H1 (cell line): ENCODE data around the gene ADAMTS15. TPM values are rescaled to one million over a fixed set of nuclear protein-coding genes. Genes with fewer than 3 reads are reported as not detected.

Experiments used
- CTCF ChIA-PET: fragments of 300-600 bp; sonication (Branson Sonifier 250); formaldehyde crosslinking; loops from one replicate; lab custom pipeline; 2021; ENCODE audit not compliant: partially characterized antibody; lab: Charles Lee
- POLR2A ChIA-PET: fragments of 300-600 bp; sonication (Branson Sonifier 250); formaldehyde crosslinking; loops from one replicate; lab custom pipeline; 2021; ENCODE audit warnings: inconsistent platforms; ENCODE audit not compliant: partially characterized antibody; lab: Charles Lee
- DNase-seq, 2 experiments: peaks; one replicate each; pipeline versions ENCODE4 v3.0.0 to v3.0.0-alpha.2; 2010 to 2022; ENCODE audit warnings: low spot score in 2 of 2, low read depth in 1 of 2, mixed read lengths in 1 of 2
- FAIRE-seq: peaks from 2 replicates; lab custom pipeline; 2011; peaks lifted over from hg19 to GRCh38; lab: Jason Lieb, UNC
- H2AFZ ChIP-seq: 2 replicates; pipeline ENCODE4 v1.8.1; 2012; ENCODE audit warnings: low read length, inconsistent platforms
- H2AK5ac ChIP-seq: 2 replicates; pipeline ENCODE4 v1.6.1; 2013; ENCODE audit warnings: low read depth, low read length
- H2BK120ac ChIP-seq: replicated peaks from 2 replicates; pipeline ENCODE3; 2013; ENCODE audit warnings: low read depth, low read length, inconsistent platforms
- H2BK12ac ChIP-seq: 2 replicates; pipeline ENCODE4 v1.6.1; 2013; ENCODE audit warnings: low read depth, low read length
- H2BK15ac ChIP-seq: 2 replicates; pipeline ENCODE4 v1.6.1; 2013; ENCODE audit warnings: low read length
- H2BK20ac ChIP-seq: 2 replicates; pipeline ENCODE4 v1.6.1; 2013; ENCODE audit warnings: low read length
- H2BK5ac ChIP-seq: 2 replicates; pipeline ENCODE4 v1.6.1; 2013; ENCODE audit warnings: low read depth, low read length
- H3K14ac ChIP-seq: 2 replicates; pipeline ENCODE4 v1.6.1; 2013; ENCODE audit warnings: inconsistent platforms; ENCODE audit not compliant: insufficient read length
- H3K18ac ChIP-seq: 2 replicates; pipeline ENCODE4 v1.6.1; 2013; ENCODE audit warnings: low read length; ENCODE audit errors: extremely low read depth
- H3K23ac ChIP-seq: 2 replicates; pipeline ENCODE4 v1.6.1; 2013; ENCODE audit warnings: inconsistent platforms; ENCODE audit not compliant: insufficient read length
- H3K23me2 ChIP-seq: 2 replicates; pipeline ENCODE4 v1.6.1; 2013; ENCODE audit warnings: low read depth, low read length
- H3K27ac ChIP-seq: 2 replicates; pipeline ENCODE4 v1.6.1; 2011; ENCODE audit warnings: low read depth, low read length, inconsistent platforms
- H3K27me3 ChIP-seq, 4 experiments: replicated peaks in 1 of 4; 1 replicate in 1 of 4; 2 replicates in 3 of 4; pipeline versions ENCODE4 v1.6.1 to v1.8.1; 2011 to 2013; ENCODE audit warnings: low read length in 3 of 4, mild to moderate bottlenecking in 3 of 4, inconsistent platforms in 2 of 4, mixed read lengths in 2 of 4, moderate library complexity in 1 of 4; ENCODE audit not compliant: control insufficient read depth in 3 of 4, insufficient read depth in 3 of 4; ENCODE audit errors: extremely low read depth in 1 of 4
- H3K36me3 ChIP-seq, 4 experiments: 2 replicates each; pipeline versions ENCODE4 v1.6.1 to v1.8.1; 2011 to 2013; ENCODE audit warnings: mild to moderate bottlenecking in 4 of 4, low read length in 3 of 4, moderate library complexity in 2 of 4, control low read depth in 1 of 4, inconsistent platforms in 1 of 4; ENCODE audit not compliant: insufficient read depth in 4 of 4, control insufficient read depth in 2 of 4
- H3K4ac ChIP-seq: replicated peaks from 2 replicates; pipeline ENCODE3; 2013; ENCODE audit warnings: low read length, low read depth, mixed read lengths, inconsistent platforms; ENCODE audit not compliant: insufficient read length
- H3K4me1 ChIP-seq, 4 experiments: replicated peaks in 1 of 4; 1 replicate in 1 of 4; 2 replicates in 3 of 4; pipeline versions ENCODE4 v1.6.1 to v1.8.1; 2011 to 2013; ENCODE audit warnings: low read length in 3 of 4, inconsistent platforms in 2 of 4, mixed read lengths in 1 of 4; ENCODE audit not compliant: insufficient read depth in 4 of 4, control insufficient read depth in 3 of 4
- H3K4me2 ChIP-seq, 2 experiments: 2 replicates each; pipeline versions ENCODE4 v1.6.1 to v1.8.1; 2011 to 2013; ENCODE audit warnings: low read depth in 2 of 2, low read length in 2 of 2, control low read depth in 1 of 2, inconsistent platforms in 1 of 2, mild to moderate bottlenecking in 1 of 2; ENCODE audit not compliant: insufficient read depth in 1 of 2
- H3K4me3 ChIP-seq, 4 experiments: fragments of 200-600, 300-600 bp in 1 of 4; sonication (generic), shearing (Covaris generic), sonication (Bioruptor Twin) in 1 of 4; 2 replicates each; pipeline versions ENCODE4 v1.5.1 to v1.8.1; 2011 to 2016; ENCODE audit warnings: low read length in 4 of 4, low read depth in 3 of 4, control low read depth in 2 of 4, inconsistent platforms in 2 of 4, mild to moderate bottlenecking in 2 of 4, mixed read lengths in 1 of 4, moderate library complexity in 1 of 4; ENCODE audit not compliant: insufficient read depth in 2 of 4; ENCODE audit errors: extremely low read depth in 1 of 4
- H3K56ac ChIP-seq: replicated peaks from 2 replicates; pipeline ENCODE3; 2013; ENCODE audit warnings: low read depth, mild to moderate bottlenecking, mixed read lengths, low read length, inconsistent platforms; ENCODE audit not compliant: insufficient read length
- H3K79me1 ChIP-seq: 2 replicates; pipeline ENCODE4 v1.6.1; 2013; ENCODE audit warnings: low read depth, low read length, control low read depth
- H3K79me2 ChIP-seq, 2 experiments: 2 replicates each; pipeline versions ENCODE4 v1.6.1 to v1.8.1; 2012 to 2013; ENCODE audit warnings: low read length in 2 of 2, mild to moderate bottlenecking in 2 of 2, inconsistent platforms in 1 of 2; ENCODE audit not compliant: insufficient read depth in 2 of 2, control insufficient read depth in 1 of 2
- H3K9ac ChIP-seq, 4 experiments: replicated peaks in 1 of 4; 1 replicate in 1 of 4; 2 replicates in 3 of 4; pipeline versions ENCODE4 v1.6.1 to v1.8.1; 2011 to 2013; ENCODE audit warnings: low read depth in 3 of 4, low read length in 3 of 4, control low read depth in 2 of 4, mild to moderate bottlenecking in 2 of 4, moderate library complexity in 2 of 4, inconsistent platforms in 1 of 4; ENCODE audit errors: extremely low read depth in 1 of 4
- H3K9me3 ChIP-seq, 2 experiments: 2 replicates each; pipeline versions ENCODE4 v1.6.1 to v1.8.1; 2012 to 2013; ENCODE audit warnings: mild to moderate bottlenecking in 2 of 2, moderate library complexity in 2 of 2, control low read depth in 1 of 2, inconsistent platforms in 1 of 2, low read depth in 1 of 2, low read length in 1 of 2, mixed read lengths in 1 of 2; ENCODE audit not compliant: insufficient read depth in 2 of 2
- H4K20me1 ChIP-seq, 2 experiments: replicated peaks in 1 of 2; 2 replicates each; pipeline versions ENCODE3 to v1.8.1; 2011 to 2013; ENCODE audit warnings: inconsistent platforms in 2 of 2, low read length in 2 of 2, mild to moderate bottlenecking in 1 of 2; ENCODE audit not compliant: insufficient read depth in 2 of 2, control insufficient read depth in 1 of 2
- H4K5ac ChIP-seq: 2 replicates; pipeline ENCODE4 v1.6.1; 2013; ENCODE audit warnings: low read length, low read depth, mixed read lengths, inconsistent platforms; ENCODE audit not compliant: insufficient read length
- H4K8ac ChIP-seq: 2 replicates; pipeline ENCODE4 v1.8.0; 2013; ENCODE audit warnings: mild to moderate bottlenecking, moderate library complexity, low read length, inconsistent platforms; ENCODE audit not compliant: insufficient read depth; ENCODE audit errors: extremely low read depth
- H4K91ac ChIP-seq: replicated peaks from 2 replicates; pipeline ENCODE3; 2013; ENCODE audit warnings: low read length, mixed read lengths, inconsistent platforms; ENCODE audit not compliant: insufficient read length
- CTBP2 ChIP-seq: IDR thresholded peaks from 2 replicates; pipeline ENCODE4 v1.7.0; 2011; ENCODE audit warnings: borderline replicate concordance, mild to moderate bottlenecking, moderate library complexity, mixed read lengths, low read length; ENCODE audit not compliant: insufficient read depth, insufficient read length
- KDM5A ChIP-seq: fragments of 200-600 bp; IDR thresholded peaks from 2 replicates; pipeline ENCODE4 v1.7.1; 2012; ENCODE audit warnings: mild to moderate bottlenecking, low read length, inconsistent platforms, mixed read lengths
- RNF2 ChIP-seq: fragments of 200-900, 300-1000 bp; sonication (generic); IDR thresholded peaks from 2 replicates; pipeline ENCODE4 v1.7.1; 2016; ENCODE audit warnings: borderline replicate concordance, low read depth, mild to moderate bottlenecking, antibody characterized with exemption, low read length; ENCODE audit not compliant: poor library complexity, severe bottlenecking; ENCODE audit errors: missing control alignments
- TAF7 ChIP-seq: optimal IDR thresholded peaks from 2 replicates; pipeline ENCODE3; 2011; ENCODE audit warnings: low read depth, mild to moderate bottlenecking, inconsistent platforms, low read length, moderate library complexity, borderline replicate concordance
- WGBS, 2 experiments: shearing (Covaris generic) in 1 of 2; methylation state at CpG; one replicate each; pipeline versions ENCODE4 v1.1.6 to v1.1.7; 2013 to 2015; ENCODE audit warnings: low lambda C conversion rate in 2 of 2, mixed read lengths in 2 of 2, inconsistent platforms in 1 of 2, low coverage in 1 of 2, missing lambda C conversion rate in 1 of 2; ENCODE audit not compliant: insufficient replicate concordance in 2 of 2, insufficient coverage in 1 of 2, insufficient read length in 1 of 2; ENCODE audit errors: extremely low coverage in 1 of 2, missing lambda C conversion rate in 1 of 2; 5-methylcytosine and 5-hydroxymethylcytosine counted together
- polyA plus RNA-seq, 7 experiments: library from polyadenylated mRNA; depleted of rRNA in 3 of 7; stranded (reverse) in 5 of 7; unstranded in 2 of 7; fragments of >200 nt in 5 of 7; fragments of 200-250 nt in 2 of 7; gene quantifications; 1 replicate in 5 of 7; 2 replicates in 1 of 7; 4 replicates in 1 of 7; pipeline versions ENCODE4 v1.2.1 to v1.2.3, GENCODE V29; 2011 to 2013; ENCODE audit warnings: missing spikeins in 2 of 7, mixed read lengths in 2 of 7
- total RNA-seq: library from RNA; stranded (reverse); fragmentation: NEBNext Ultra II Directional; extraction: Animal tissue kit (Norgen Biotek cat#: 25700); gene quantifications from 2 replicates; pipeline ENCODE4 v1.2.1, GENCODE V29; 2021

Gene ADAMTS15
- total and polyA plus RNA-seq, 2 of the 8 experiments (the other 6 are each of a cell fraction or from before 2014, with no cell fraction given) = 1.7 to 4.7 TPM

DNA sequence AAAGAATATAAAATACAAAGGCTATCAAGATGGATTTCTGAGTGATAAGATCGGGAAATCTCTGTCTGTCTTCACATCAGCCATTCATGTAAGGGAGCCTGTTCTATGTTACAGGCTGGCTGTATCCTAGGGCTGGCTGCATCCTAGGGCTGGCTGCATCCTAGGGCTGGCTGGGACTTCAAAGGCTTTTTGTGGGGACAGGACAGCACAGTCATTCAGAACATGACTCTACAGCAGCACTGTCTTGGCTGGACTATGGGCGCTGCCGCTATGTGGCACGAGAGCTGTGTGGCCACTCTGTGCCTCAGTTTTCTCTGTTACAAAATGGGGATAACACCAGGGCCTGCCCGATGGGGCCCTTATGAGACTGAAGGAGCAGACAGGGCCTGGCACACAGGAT is 30.2 kb upstream of the ADAMTS15 start:
- ChIA-PET CTCF (interaction anchor here (1.0 to 5.9 kb wide), 3 partner anchors 11 to 203 kb away, joined by 3 to 31 read pairs (median 6); partner anchors contain the start of gene ADAMTS8), POLR2A (interaction anchor here (4.5 kb wide), 1 partner anchor 13 kb away, joined by 26 read pairs; no protein-coding TSS in a partner anchor)
- H4K20me1 ChIP-seq = no peaks in the 10 kb centered on the region
- H3K18ac ChIP-seq = no peak overlapping the region
- no peaks in the 10 kb centered on the region; a peak in 1 of 7 replicates for H3K4me1 ChIP-seq
- no peak overlapping the region for H3K27ac ChIP-seq
- no peak overlapping the region for H2BK5ac ChIP-seq
- H4K91ac ChIP-seq = no peak overlapping the region
- no peak overlapping the region for H2BK120ac ChIP-seq
- no peak for FAIRE-seq
- no peak overlapping the region for H3K4me3 ChIP-seq
- H4K5ac ChIP-seq = no peak overlapping the region
- no peak overlapping the region for H2AFZ ChIP-seq
- no peaks in the 10 kb centered on the region for H3K9me3 ChIP-seq
- no peak overlapping the region for H2AK5ac ChIP-seq
- H3K27me3 ChIP-seq = no peaks in the 10 kb centered on the region
- 0 out of 8 replicates have a peak, but pooled peaks cover 0 to 4% (median 0%) of the 10 kb centered on the region in 4 experiments for H3K36me3 ChIP-seq
- no peaks in the 10 kb centered on the region for H3K23me2 ChIP-seq
- H2BK20ac ChIP-seq = no peak overlapping the region
- H4K8ac ChIP-seq = no peak overlapping the region
- H3K79me2 ChIP-seq = no peaks in the 10 kb centered on the region
- H3K56ac ChIP-seq = no peak overlapping the region
- DNase-seq = no peak
- H2BK12ac ChIP-seq = no peak overlapping the region
- no peak overlapping the region for H3K4me2 ChIP-seq
- H2BK15ac ChIP-seq = no peak overlapping the region
- H3K79me1 ChIP-seq = no peaks in the 10 kb centered on the region
- no peak for TF ChIP-seq RNF2
- TF ChIP-seq TAF7 = no peak
- TF ChIP-seq CTBP2 = no peak
- TF ChIP-seq KDM5A = no peak
- no peak overlapping the region for H3K9ac ChIP-seq
- WGBS, 2 experiments = 99% methylated on average over 5 of the region's 5 CpGs; no CpG with 5 or more reads in 1 of the 2 experiments
- no peak overlapping the region for H3K14ac ChIP-seq
- no peak overlapping the region for H3K4ac ChIP-seq
- no peak overlapping the region for H3K23ac ChIP-seq
